Liver (tissue), 9 donors: ENCODE results near the gene POLH. TPM values are rescaled to one million over a fixed set of nuclear protein-coding genes. Genes with fewer than 3 reads are reported as not detected.
A peak's percentile ranks its signal among the peaks of the same experiment; 100 is the strongest.

Source experiments
- DNase-seq: peaks from one replicate; pipeline ENCODE4 v3.0.0-alpha.2; 2017; ENCODE audit warnings: low spot score
- H3K27ac ChIP-seq, 2 donors: one replicate each; pipeline ENCODE4 v1.7.0; 2013; ENCODE audit warnings: inconsistent platforms in 2 of 2, low read length in 2 of 2, control low read depth in 1 of 2, low read depth in 1 of 2, mild to moderate bottlenecking in 1 of 2
- H3K27me3 ChIP-seq, 4 donors: one replicate each; pipeline versions ENCODE4 v1.6.1 to v1.7.0; 2013; ENCODE audit warnings: low read length in 3 of 4, inconsistent platforms in 1 of 4, mild to moderate bottlenecking in 1 of 4, moderate library complexity in 1 of 4; ENCODE audit not compliant: control insufficient read depth in 4 of 4, insufficient read depth in 4 of 4
- H3K36me3 ChIP-seq, 4 donors: one replicate each; pipeline versions ENCODE4 v1.6.1 to v1.7.0; 2013; ENCODE audit warnings: low read length in 3 of 4, mild to moderate bottlenecking in 3 of 4, low read depth in 1 of 4, moderate library complexity in 1 of 4; ENCODE audit not compliant: control insufficient read depth in 4 of 4, insufficient read depth in 3 of 4
- H3K4me1 ChIP-seq, 4 donors: one replicate each; pipeline versions ENCODE4 v1.6.1 to v1.7.0; 2013; ENCODE audit warnings: low read length in 3 of 4, mild to moderate bottlenecking in 3 of 4, moderate library complexity in 1 of 4; ENCODE audit not compliant: control insufficient read depth in 4 of 4, insufficient read depth in 4 of 4
- H3K4me3 ChIP-seq, 3 donors: one replicate each; pipeline versions ENCODE4 v1.6.1 to v1.7.0; 2013; ENCODE audit warnings: low read length in 3 of 3, control low read depth in 1 of 3, low read depth in 1 of 3, mild to moderate bottlenecking in 1 of 3
- H3K9ac ChIP-seq, 2 donors: one replicate each; pipeline ENCODE4 v1.7.0; 2013; ENCODE audit warnings: low read length in 2 of 2, mild to moderate bottlenecking in 2 of 2, moderate library complexity in 2 of 2, control low read depth in 1 of 2, low read depth in 1 of 2
- H3K9me3 ChIP-seq, 4 donors: one replicate each; pipeline versions ENCODE4 v1.6.1 to v1.7.0; 2013; ENCODE audit warnings: low read length in 3 of 4; ENCODE audit not compliant: control insufficient read depth in 4 of 4
- ATF3 ChIP-seq: IDR thresholded peaks from 2 replicates; pipeline ENCODE4 v1.6.1; 2016; ENCODE audit warnings: antibody characterized with exemption
- CTCF ChIP-seq: fragments of 150-350 bp; IDR thresholded peaks from 2 replicates; pipeline ENCODE4 v1.5.1; 2017; ENCODE audit warnings: improper control_type of control experiment, low read depth, low read length; ENCODE audit not compliant: missing input control
- EGR1 ChIP-seq, 2 donors: IDR thresholded peaks; 2 replicates each; pipeline ENCODE4 v1.6.1; 2016 to 2018; ENCODE audit warnings: antibody characterized with exemption in 2 of 2, low read depth in 2 of 2
- FOXA1 ChIP-seq: IDR thresholded peaks from 2 replicates; pipeline ENCODE4 v1.6.1; 2016; ENCODE audit warnings: antibody characterized with exemption
- FOXA2 ChIP-seq: IDR thresholded peaks from 2 replicates; pipeline ENCODE4 v1.6.1; 2016; ENCODE audit warnings: antibody characterized with exemption
- GABPA ChIP-seq, 2 donors: IDR thresholded peaks in 1 of 2; conservative IDR thresholded peaks in 1 of 2; 2 replicates each; pipeline ENCODE4 v1.6.1; 2016; ENCODE audit warnings: antibody characterized with exemption in 2 of 2, mild to moderate bottlenecking in 1 of 2, moderate library complexity in 1 of 2
- HNF4A ChIP-seq, 2 donors: conservative IDR thresholded peaks; 2 replicates each; pipeline ENCODE4 v1.6.1; 2016; ENCODE audit warnings: antibody characterized with exemption in 2 of 2, mild to moderate bottlenecking in 2 of 2
- HNF4G ChIP-seq: IDR thresholded peaks from 2 replicates; pipeline ENCODE4 v1.6.1; 2016; ENCODE audit warnings: antibody characterized with exemption
- JUND ChIP-seq, 2 donors: IDR thresholded peaks; 2 replicates each; pipeline ENCODE4 v1.6.1; 2016; ENCODE audit warnings: antibody characterized with exemption in 2 of 2
- MAX ChIP-seq: IDR thresholded peaks from 2 replicates; pipeline ENCODE4 v1.6.1; 2016; ENCODE audit warnings: antibody characterized with exemption
- NR2F2 ChIP-seq: IDR thresholded peaks from 2 replicates; pipeline ENCODE4 v1.6.1; 2016; ENCODE audit warnings: antibody characterized with exemption
- RAD21 ChIP-seq, 2 donors: IDR thresholded peaks; 2 replicates each; pipeline ENCODE4 v1.6.1; 2016; ENCODE audit warnings: antibody characterized with exemption in 2 of 2, mild to moderate bottlenecking in 2 of 2
- REST ChIP-seq: IDR thresholded peaks from 2 replicates; pipeline ENCODE4 v1.6.1; 2016; ENCODE audit warnings: antibody characterized with exemption, mild to moderate bottlenecking
- RXRA ChIP-seq, 2 donors: IDR thresholded peaks; 2 replicates each; pipeline ENCODE4 v1.6.1; 2017 to 2018; ENCODE audit warnings: antibody characterized with exemption in 2 of 2, mild to moderate bottlenecking in 1 of 2
- SP1 ChIP-seq: IDR thresholded peaks from 2 replicates; pipeline ENCODE4 v1.6.1; 2018; ENCODE audit warnings: antibody characterized with exemption, mild to moderate bottlenecking
- TAF1 ChIP-seq: conservative IDR thresholded peaks from 2 replicates; pipeline ENCODE4 v1.6.1; 2016; ENCODE audit warnings: antibody characterized with exemption, mild to moderate bottlenecking
- YY1 ChIP-seq: IDR thresholded peaks from 2 replicates; pipeline ENCODE4 v1.6.1; 2016; ENCODE audit warnings: antibody characterized with exemption, mild to moderate bottlenecking
- ZBTB33 ChIP-seq: IDR thresholded peaks from 2 replicates; pipeline ENCODE4 v1.6.1; 2016; ENCODE audit warnings: antibody characterized with exemption
- WGBS: extraction: QIAGEN DNeasy Blood & Tissue Kit; methylation state at CpG from one replicate; pipeline ENCODE4 v1.1.7; 2013; 5-methylcytosine and 5-hydroxymethylcytosine counted together
- polyA plus RNA-seq, 2 donors: library from polyadenylated mRNA; stranded (reverse) in 1 of 2; unstranded in 1 of 2; fragments of 200-250 nt in 1 of 2; fragments of >200 nt in 1 of 2; fragmentation: Nextera tagmentation in 1 of 2; extraction: Ambion mirVana in 1 of 2; gene quantifications; one replicate each; pipeline versions ENCODE4 v1.2.1 to v1.2.3, GENCODE V29; 2013 to 2015
- total RNA-seq, 2 donors: library from RNA; depleted of rRNA; stranded (reverse); fragments of >200 nt; gene quantifications; one replicate each; pipeline ENCODE4 v1.2.3, GENCODE V29; 2014
- donor health status: healthy.
- donor health status: healthy.
- donor health status: healthy.
- donor health status: healthy.
- donor health status: healthy.

The POLH gene
- total and polyA plus RNA-seq, 4 donors = 1.9 to 7.5 (median 4.7) TPM

- H3K36me3 ChIP-seq = peaks cover 3 to 30% (median 19%) of the 10 kb centered on the region in 4 donors
- peaks cover 0 to 23% (median 14%) of the 10 kb centered on the region in 4 donors for H3K4me1 ChIP-seq
- H3K9me3 ChIP-seq = no peaks in the 10 kb centered on the region
- peak; percentile 72 for DNase-seq
- no peak overlapping the region for H3K4me3 ChIP-seq
- H3K9ac ChIP-seq = peak overlapping the region in 1 of 2 donors; percentile 71
- no peak for TF ChIP-seq FOXA1
- TF ChIP-seq NR2F2 = no peak
- TF ChIP-seq ATF3 = peak; percentile 74
- TF ChIP-seq ZBTB33 = no peak
- TF ChIP-seq RXRA (IDR thresholded peaks at IDR 0.05) = peak in 1 of 2 donors; percentile 20
- no peak for TF ChIP-seq FOXA2
- no peak for TF ChIP-seq MAX
- TF ChIP-seq SP1 = peak; percentile 47
- TF ChIP-seq GABPA (IDR thresholded peaks at IDR 0.05 in 1 of 2, conservative IDR thresholded peaks at IDR 0.05 in 1 of 2) = no peak
- no peak for TF ChIP-seq REST
- no peak for TF ChIP-seq EGR1 (IDR thresholded peaks at IDR 0.05; ENCODE audit: low read depth in 2 of 2)
- TF ChIP-seq HNF4G = no peak
- no peak for TF ChIP-seq RAD21 (IDR thresholded peaks at IDR 0.05)
- peak; percentile 71 to 94 for TF ChIP-seq JUND (IDR thresholded peaks at IDR 0.05)
- no peak for TF ChIP-seq CTCF
- no peak for TF ChIP-seq HNF4A (conservative IDR thresholded peaks at IDR 0.05)
- peak; percentile 64 for TF ChIP-seq YY1
- TF ChIP-seq TAF1 = no peak
- H3K27me3 ChIP-seq = no peaks in the 10 kb centered on the region
- peak overlapping the region; percentile 57 to 78 for H3K27ac ChIP-seq
- WGBS = 65% methylated on average over 5 of the region's 5 CpGs
Observed at GRCh38 chr6:43627008-43627825, 51.2 kb downstream of the POLH start.
